ENCODE data around the gene TLE4. TPM values are rescaled to one million over a fixed set of nuclear protein-coding genes. Genes with fewer than 3 reads are reported as not detected.

Gene TLE4
- total RNA-seq, 2 donors from 2014 or later, result 9.7 to 130 TPM

DNA sequence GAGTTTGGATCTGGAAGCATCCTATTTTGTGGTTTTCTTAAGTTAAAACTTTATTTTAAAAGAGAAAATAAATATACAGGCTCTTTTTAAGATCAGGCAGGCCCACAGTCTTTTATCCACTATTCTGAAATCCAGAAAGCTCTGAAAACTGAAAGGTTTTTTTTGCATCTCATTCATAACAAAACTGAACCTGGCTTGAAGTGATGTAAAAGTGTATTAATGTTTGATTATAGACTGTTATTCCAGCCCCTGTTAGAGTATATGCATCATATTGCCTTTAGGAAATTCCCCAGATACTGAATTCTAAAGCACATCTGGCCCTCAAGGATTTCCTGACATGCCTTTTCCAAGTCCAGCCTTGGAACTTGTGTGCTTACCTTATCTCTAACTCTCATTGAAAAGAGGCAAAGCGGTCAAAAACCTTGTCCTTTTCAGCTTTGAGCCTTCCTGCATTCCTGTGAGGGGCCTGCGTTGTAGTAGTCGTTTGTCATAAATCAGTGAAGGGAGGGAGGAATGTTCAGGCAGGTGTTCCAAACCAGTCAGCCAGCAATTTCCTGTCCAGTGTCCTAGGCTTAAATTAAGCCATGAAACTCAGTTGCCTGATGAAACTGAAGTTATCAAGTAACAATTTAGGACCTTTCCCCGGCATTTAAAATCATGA, 110.4 kb downstream of the TLE4 start:
- Histone ChIP-seq H3K4me3 (no peak overlapping the region), H3K9me3 (no peaks in the 10 kb centered on the region), H3K27me3 (replicated peaks; ENCODE audit: insufficient read depth) (no peaks in the 10 kb centered on the region), H3K36me3 (no peaks in the 10 kb centered on the region), H3K27ac (no peak overlapping the region), H3K4me1 (replicated peaks) (no peaks in the 10 kb centered on the region)
- TF ChIP-seq POLR2A (IDR thresholded peaks at IDR 0.05), result no peak
- TF ChIP-seq POLR2AphosphoS5 (IDR thresholded peaks at IDR 0.05), result no peak
- TF ChIP-seq, protein P1, sequence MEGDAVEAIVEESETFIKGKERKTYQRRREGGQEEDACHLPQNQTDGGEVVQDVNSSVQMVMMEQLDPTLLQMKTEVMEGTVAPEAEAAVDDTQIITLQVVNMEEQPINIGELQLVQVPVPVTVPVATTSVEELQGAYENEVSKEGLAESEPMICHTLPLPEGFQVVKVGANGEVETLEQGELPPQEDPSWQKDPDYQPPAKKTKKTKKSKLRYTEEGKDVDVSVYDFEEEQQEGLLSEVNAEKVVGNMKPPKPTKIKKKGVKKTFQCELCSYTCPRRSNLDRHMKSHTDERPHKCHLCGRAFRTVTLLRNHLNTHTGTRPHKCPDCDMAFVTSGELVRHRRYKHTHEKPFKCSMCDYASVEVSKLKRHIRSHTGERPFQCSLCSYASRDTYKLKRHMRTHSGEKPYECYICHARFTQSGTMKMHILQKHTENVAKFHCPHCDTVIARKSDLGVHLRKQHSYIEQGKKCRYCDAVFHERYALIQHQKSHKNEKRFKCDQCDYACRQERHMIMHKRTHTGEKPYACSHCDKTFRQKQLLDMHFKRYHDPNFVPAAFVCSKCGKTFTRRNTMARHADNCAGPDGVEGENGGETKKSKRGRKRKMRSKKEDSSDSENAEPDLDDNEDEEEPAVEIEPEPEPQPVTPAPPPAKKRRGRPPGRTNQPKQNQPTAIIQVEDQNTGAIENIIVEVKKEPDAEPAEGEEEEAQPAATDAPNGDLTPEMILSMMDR (IDR thresholded peaks at IDR 0.05), result no peak
- WGBS, result 61% methylated on average over 4 of the region's 4 CpGs
- DNase-seq (ENCODE audit: low spot score), result no peak
- intact Hi-C loops (cut with DNase I), result no loop called here

- Histone ChIP-seq H3K27ac (no peak overlapping the region), H3K27me3 (replicated peaks; ENCODE audit: insufficient read depth) (no peaks in the 10 kb centered on the region), H3K36me3 (no peaks in the 10 kb centered on the region), H3K9me3 (no peaks in the 10 kb centered on the region), H3K4me3 (no peak overlapping the region), H3K4me1 (replicated peaks) (no peaks in the 10 kb centered on the region)
- intact Hi-C loops (cut with DNase I), result no loop called here
- WGBS, result 95% methylated on average over 4 of the region's 4 CpGs
- TF ChIP-seq, protein P1 (IDR thresholded peaks at IDR 0.05), result no peak
- TF ChIP-seq POLR2AphosphoS5 (IDR thresholded peaks at IDR 0.05), result no peak
- TF ChIP-seq POLR2A (IDR thresholded peaks at IDR 0.05), result no peak
- no peak for DNase-seq (ENCODE audit: low spot score)
Measured at GRCh38 chr9:79684059-79684458, 112.3 kb downstream of the TLE4 start.

DNA sequence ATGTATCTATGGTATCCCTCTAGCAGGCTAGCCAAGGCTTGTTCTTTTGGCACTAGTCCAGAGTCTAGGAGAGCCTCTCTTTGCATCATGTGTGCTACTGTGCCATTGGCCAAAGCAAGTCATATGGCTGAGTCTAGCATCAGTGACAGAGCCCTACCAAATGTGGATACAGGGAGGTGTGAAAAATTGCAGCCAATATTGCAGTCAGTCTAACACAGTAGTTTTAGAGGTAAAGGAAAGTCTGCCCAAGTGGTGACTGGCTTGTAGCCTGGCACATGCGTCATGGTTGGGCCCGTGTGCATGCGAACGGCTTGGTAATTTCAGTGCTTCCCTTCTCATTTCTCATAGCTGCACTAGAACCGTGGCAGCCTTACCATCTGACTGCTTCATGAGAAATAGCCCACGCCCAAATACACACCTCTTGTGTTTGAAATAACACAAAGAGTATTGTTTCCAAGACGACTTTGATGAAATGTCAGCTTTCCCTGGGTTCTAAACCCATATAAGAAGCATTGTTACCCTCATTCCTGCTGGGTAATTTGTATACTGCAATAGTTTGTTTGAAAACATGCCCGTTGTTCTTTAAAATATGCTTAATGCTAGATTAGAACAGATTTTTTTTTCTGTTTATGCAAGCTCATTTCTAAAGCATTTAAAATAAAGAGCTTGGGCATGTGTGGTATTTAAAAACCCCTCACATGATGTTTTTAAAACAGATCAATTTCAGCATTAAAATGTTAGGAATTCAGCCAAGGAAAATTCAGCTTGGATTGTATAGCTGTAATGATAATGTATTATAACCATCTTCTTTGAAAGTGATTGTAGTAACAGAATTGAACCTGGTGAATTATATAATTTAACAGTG, 113.2 kb downstream of the TLE4 start:
- H3K27me3 ChIP-seq (replicated peaks; ENCODE audit: insufficient read depth), result no peaks in the 10 kb centered on the region
- no peak overlapping the region for H3K4me3 ChIP-seq
- no peak for DNase-seq (ENCODE audit: low spot score)
- intact Hi-C loops (cut with DNase I), result no loop called here
- H3K36me3 ChIP-seq, result no peaks in the 10 kb centered on the region
- TF ChIP-seq, protein P1 (IDR thresholded peaks at IDR 0.05), result no peak
- TF ChIP-seq POLR2AphosphoS5 (IDR thresholded peaks at IDR 0.05) (no peak), POLR2A (IDR thresholded peaks at IDR 0.05) (no peak)
- H3K27ac ChIP-seq, result no peak overlapping the region
- WGBS, result 87% methylated on average over 8 of the region's 8 CpGs
- no peaks in the 10 kb centered on the region for H3K4me1 ChIP-seq (replicated peaks)
- H3K9me3 ChIP-seq, result no peaks in the 10 kb centered on the region

- DNase-seq (ENCODE audit: low spot score), result no peak
- 70% methylated on average over 1 of the region's 1 CpG for WGBS
- Histone ChIP-seq H3K4me3 (no peak overlapping the region), H3K27me3 (replicated peaks; ENCODE audit: insufficient read depth) (no peaks in the 10 kb centered on the region), H3K36me3 (no peaks in the 10 kb centered on the region), H3K4me1 (replicated peaks) (no peaks in the 10 kb centered on the region), H3K9me3 (no peaks in the 10 kb centered on the region), H3K27ac (no peak overlapping the region)
- TF ChIP-seq, protein P1 (IDR thresholded peaks at IDR 0.05), result no peak
- TF ChIP-seq POLR2AphosphoS5 (IDR thresholded peaks at IDR 0.05), result no peak
- TF ChIP-seq POLR2A (IDR thresholded peaks at IDR 0.05), result no peak
- intact Hi-C loops (cut with DNase I), result no loop called here
Measured at GRCh38 chr9:79685577-79685976, 113.8 kb downstream of the TLE4 start.

All from prostate gland (tissue), 2 donors.